Right forelimb (tissue), 1 donor: ENCODE results near the gene CEP57L1.

Experiments used
- DNase-seq: peaks from one replicate; pipeline ENCODE4 v3.0.0-alpha.2; 2018

CEP57L1 gene

GRCh38 chr6:109095036-109095834, at the start of gene CEP57L1:
CEP57L1 (plus strand) TSS chr6:109095507; CDS start chr6:109145222, 49,715 bp downstream.
- DNase-seq: peak; percentile 99

GRCh38 chr6:109048176-109048575, 47.1 kb upstream of the CEP57L1 start:
- DNase-seq: no peak

GRCh38 chr6:109048670-109049415, 46.5 kb upstream of the CEP57L1 start:
- no peak for DNase-seq

- no peak for DNase-seq
Observed at GRCh38 chr6:109050012-109050411, 45.3 kb upstream of the CEP57L1 start.

- DNase-seq: no peak
Observed at GRCh38 chr6:109050447-109051102, 44.7 kb upstream of the CEP57L1 start.

GRCh38 chr6:109051301-109052017, 43.8 kb upstream of the CEP57L1 start:
- DNase-seq: no peak

GRCh38 chr6:109052018-109052651, 43.2 kb upstream of the CEP57L1 start:
- DNase-seq: no peak

GRCh38 chr6:109052852-109053251, 42.5 kb upstream of the CEP57L1 start:
- no peak for DNase-seq

- no peak for DNase-seq
Observed at GRCh38 chr6:109053336-109053735, 42.0 kb upstream of the CEP57L1 start.

- no peak for DNase-seq
Observed at GRCh38 chr6:109055771-109056235, 39.5 kb upstream of the CEP57L1 start.

- no peak for DNase-seq
Observed at GRCh38 chr6:109056661-109057060, 38.6 kb upstream of the CEP57L1 start.

GRCh38 chr6:109058620-109059019, 36.7 kb upstream of the CEP57L1 start:
- no peak for DNase-seq

GRCh38 chr6:109059153-109059552, 36.2 kb upstream of the CEP57L1 start:
- DNase-seq: no peak

GRCh38 chr6:109059571-109060021, 35.7 kb upstream of the CEP57L1 start:
- DNase-seq: no peak

GRCh38 chr6:109060571-109060970, 34.7 kb upstream of the CEP57L1 start:
- DNase-seq: no peak

GRCh38 chr6:109062216-109062615, 33.1 kb upstream of the CEP57L1 start:
- DNase-seq: no peak

- no peak for DNase-seq
Observed at GRCh38 chr6:109062767-109063352, 32.4 kb upstream of the CEP57L1 start.

GRCh38 chr6:109069746-109070145, 25.6 kb upstream of the CEP57L1 start:
- no peak for DNase-seq

GRCh38 chr6:109071125-109071917, 24.0 kb upstream of the CEP57L1 start:
- no peak for DNase-seq

GRCh38 chr6:109073344-109074132, 21.8 kb upstream of the CEP57L1 start:
- DNase-seq: no peak
